Chondrocyte (in vitro differentiated cells): Measurements from ENCODE around the gene FBXO46. TPM values are rescaled to one million over a fixed set of nuclear protein-coding genes. Genes with fewer than 3 reads are reported as not detected.

ENCODE experiments used
- DNase-seq: peaks from one replicate; pipeline ENCODE4 v3.0.0; 2021; ENCODE audit warnings: mixed read lengths, low spot score
- H3K27ac Mint-ChIP-seq: one replicate; pipeline ENCODE4 v1.8.0; 2021; ENCODE audit warnings: mild to moderate bottlenecking, moderate library complexity, mixed read lengths; ENCODE audit not compliant: unreplicated experiment
- H3K27me3 Mint-ChIP-seq: 2 replicates; pipeline ENCODE4 v1.8.0; 2021; ENCODE audit warnings: low read depth, mixed read lengths
- H3K36me3 Mint-ChIP-seq: 2 replicates; pipeline ENCODE4 v1.8.0; 2021; ENCODE audit warnings: low read depth, mixed read lengths
- H3K4me1 Mint-ChIP-seq: 2 replicates; pipeline ENCODE4 v1.8.0; 2021; ENCODE audit warnings: low read depth, mild to moderate bottlenecking, mixed read lengths
- H3K4me3 Mint-ChIP-seq: one replicate; pipeline ENCODE4 v1.8.0; 2021; ENCODE audit warnings: mild to moderate bottlenecking, moderate library complexity, mixed read lengths; ENCODE audit not compliant: unreplicated experiment
- H3K9me3 Mint-ChIP-seq: 2 replicates; pipeline ENCODE4 v1.8.0; 2021; ENCODE audit warnings: low read depth, mixed read lengths
- CTCF ChIP-seq: fragments of 200-600 bp; sonication (generic); IDR thresholded peaks from 2 replicates; pipeline ENCODE4 v1.5.0; 2021; ENCODE audit warnings: antibody characterized with exemption, mild to moderate bottlenecking, moderate library complexity
- microRNA-seq: library from miRNA; unstranded; fragments of <30 nt; microRNA quantifications from one replicate; pipeline ENCODE4 v1.2.0, GENCODE V29; 2020; ENCODE audit warnings: borderline number of aligned reads
- total RNA-seq: library from RNA; stranded (reverse); gene quantifications from 3 replicates; pipeline ENCODE4 v1.2.1, GENCODE V29; 2021

FBXO46 gene
- total RNA-seq, 1 donor from 2014 or later: 14.8 TPM

- peaks cover 18% of the 10 kb centered on the region for H3K27me3 Mint-ChIP-seq
- H3K4me3 Mint-ChIP-seq: no peak overlapping the region
- DNase-seq: no peak
- H3K4me1 Mint-ChIP-seq: no peaks in the 10 kb centered on the region
- no peaks in the 10 kb centered on the region for H3K36me3 Mint-ChIP-seq
- no peak for TF ChIP-seq CTCF
- H3K9me3 Mint-ChIP-seq: no peaks in the 10 kb centered on the region
- no peak overlapping the region for H3K27ac Mint-ChIP-seq
Observed at GRCh38 chr19:45660636-45661035, 70.1 kb downstream of the FBXO46 start.

Small RNA genes lying within 50 kb of the gene (microRNA-seq; reads per million reads assigned to microRNA genes)
- gene MIR642A: not detected
- not detected for gene MIR642B

Other genes starting within 250 kb of the FBXO46 start
- 11.5 to 16.0 TPM (median 13.7 TPM) in 3 replicates for gene RTN2, start 233.8 kb downstream of the FBXO46 start, total RNA-seq
- gene PPM1N, start 232.5 kb downstream of the FBXO46 start, total RNA-seq: 0.52 to 0.63 TPM in 2 of 3 replicates, not detected in the other
- gene VASP, start 223.4 kb downstream of the FBXO46 start, total RNA-seq: 65.6 to 145 TPM (median 142 TPM) in 3 replicates
- gene OPA3, start 146.1 kb downstream of the FBXO46 start, total RNA-seq: 14.8 to 19.8 TPM (median 14.8 TPM) in 3 replicates
- not detected in 3 replicates for gene GPR4, start 128.7 kb downstream of the FBXO46 start, total RNA-seq
- gene EML2, start 91.5 kb downstream of the FBXO46 start, total RNA-seq: 20.5 to 28.3 TPM (median 22.4 TPM) in 3 replicates
- 0.41 to 2.4 TPM (median 1.3 TPM) in 3 replicates for gene GIPR, start 62.7 kb downstream of the FBXO46 start, total RNA-seq
- gene SNRPD2, start 38.9 kb downstream of the FBXO46 start, total RNA-seq: 310 to 361 TPM (median 314 TPM) in 3 replicates
- 11.9 to 13.7 TPM (median 13.4 TPM) in 3 replicates for gene QPCTL, start 38.2 kb downstream of the FBXO46 start, total RNA-seq
- not detected in 3 replicates for gene MEIOSIN, start 2.5 kb upstream of the FBXO46 start, total RNA-seq
- 29.3 to 33.8 TPM (median 33.0 TPM) in 3 replicates for gene SIX5, start 38.4 kb upstream of the FBXO46 start, total RNA-seq
- 95.0 to 176 TPM (median 162 TPM) in 3 replicates for gene DMPK, start 51.6 kb upstream of the FBXO46 start, total RNA-seq
- 77.6 to 83.0 TPM (median 79.4 TPM) in 3 replicates for gene DMWD, start 61.9 kb upstream of the FBXO46 start, total RNA-seq
- 0.15 TPM in 1 of 3 replicates, not detected in the others for gene RSPH6A, start 84.4 kb upstream of the FBXO46 start, total RNA-seq
- gene SYMPK, start 132.3 kb upstream of the FBXO46 start, total RNA-seq: 56.5 to 63.3 TPM (median 58.0 TPM) in 3 replicates
- not detected in 3 replicates for gene FOXA3, start 133.4 kb upstream of the FBXO46 start, total RNA-seq
- 24.9 to 30.5 TPM (median 28.6 TPM) in 3 replicates for gene IRF2BP1, start 155.2 kb upstream of the FBXO46 start, total RNA-seq
- 11.9 to 13.1 TPM (median 12.5 TPM) in 3 replicates for gene MYPOP, start 171.7 kb upstream of the FBXO46 start, total RNA-seq
- not detected in 3 replicates for gene NANOS2, start 183.9 kb upstream of the FBXO46 start, total RNA-seq
- gene NOVA2, start 243.0 kb upstream of the FBXO46 start, total RNA-seq: 0.10 to 0.22 TPM (median 0.18 TPM) in 3 replicates